CD8-positive, alpha-beta memory T cell (primary cell): ENCODE results near the gene AAR2. TPM values are rescaled to one million over a fixed set of nuclear protein-coding genes. Genes with fewer than 3 reads are reported as not detected.

Source experiments
- CTCF ChIA-PET: fragments of 350-600 bp; sonication (Branson Sonifier 250); formaldehyde crosslinking; loops from one replicate; lab custom pipeline; 2021; ENCODE audit warnings: antibody characterized with exemption; lab: Charles Lee
- POLR2A ChIA-PET: fragments of 350-600 bp; sonication (Branson Sonifier 250); formaldehyde crosslinking; loops from one replicate; lab custom pipeline; 2021; ENCODE audit warnings: antibody characterized with exemption; lab: Charles Lee
- DNase-seq, 5 donors: peaks; one replicate each; pipeline versions ENCODE4 v3.0.0 to v3.0.0-alpha.2; 2020 to 2022; ENCODE audit warnings: mixed read lengths in 1 of 5
- H3K27ac ChIP-seq: one replicate; pipeline ENCODE4 v1.7.0; 2013; ENCODE audit warnings: low read depth, mild to moderate bottlenecking, low read length, moderate library complexity
- H3K27me3 ChIP-seq: 2 replicates; pipeline ENCODE4 v1.7.0; 2013; ENCODE audit warnings: low read length, mild to moderate bottlenecking; ENCODE audit not compliant: insufficient read depth, poor library complexity, severe bottlenecking
- H3K36me3 ChIP-seq: 2 replicates; pipeline ENCODE4 v1.7.0; 2013; ENCODE audit warnings: mild to moderate bottlenecking, low read length, moderate library complexity; ENCODE audit not compliant: insufficient read depth
- H3K4me1 ChIP-seq: 2 replicates; pipeline ENCODE4 v1.7.0; 2013; ENCODE audit warnings: mild to moderate bottlenecking, low read length, moderate library complexity; ENCODE audit not compliant: insufficient read depth
- H3K4me3 ChIP-seq: 2 replicates; pipeline ENCODE4 v1.7.0; 2013; ENCODE audit warnings: mild to moderate bottlenecking, low read length
- H3K9me3 ChIP-seq: 2 replicates; pipeline ENCODE4 v1.7.0; 2013; ENCODE audit warnings: mild to moderate bottlenecking, low read length
- H3K27ac Mint-ChIP-seq, 8 donors: one replicate each; pipeline ENCODE4 v1.8.0; 2020 to 2021; ENCODE audit warnings: mixed read lengths in 8 of 8, mild to moderate bottlenecking in 6 of 8, inconsistent platforms in 3 of 8, moderate library complexity in 3 of 8
- H3K27me3 Mint-ChIP-seq, 2 donors: one replicate each; pipeline ENCODE4 v1.8.0; 2020 to 2021; ENCODE audit warnings: mixed read lengths in 2 of 2, mild to moderate bottlenecking in 1 of 2, moderate library complexity in 1 of 2
- H3K36me3 Mint-ChIP-seq, 3 donors: one replicate each; pipeline ENCODE4 v1.8.0; 2020 to 2021; ENCODE audit warnings: mixed read lengths in 3 of 3, inconsistent platforms in 1 of 3, mild to moderate bottlenecking in 1 of 3
- H3K4me1 Mint-ChIP-seq, 3 donors: one replicate each; pipeline ENCODE4 v1.8.0; 2020 to 2021; ENCODE audit warnings: mixed read lengths in 3 of 3, inconsistent platforms in 1 of 3, mild to moderate bottlenecking in 1 of 3
- H3K4me3 Mint-ChIP-seq, 7 donors: one replicate each; pipeline ENCODE4 v1.8.0; 2020 to 2021; ENCODE audit warnings: mixed read lengths in 7 of 7, mild to moderate bottlenecking in 6 of 7, moderate library complexity in 4 of 7, inconsistent platforms in 2 of 7
- H3K9me3 Mint-ChIP-seq, 5 donors: one replicate each; pipeline ENCODE4 v1.8.0; 2020 to 2022; ENCODE audit warnings: mixed read lengths in 5 of 5, mild to moderate bottlenecking in 3 of 5, moderate library complexity in 2 of 5, inconsistent platforms in 1 of 5
- polyA plus RNA-seq: library from polyadenylated mRNA; unstranded; fragments of 300-500 nt; fragmentation: Illumina TruSeq; gene quantifications from one replicate; pipeline ENCODE4 v1.2.3, GENCODE V29; 2021
- total RNA-seq, 2 experiments: library from RNA; stranded (reverse); gene quantifications; one replicate each; pipeline ENCODE4 v1.2.3, GENCODE V29; 2021

The AAR2 gene
- total and polyA plus RNA-seq, 3 experiments from 2014 or later: 32.1 to 38.2 (median 32.7) TPM

- Mint-ChIP-seq H3K27ac (no peak overlapping the region), H3K4me1 (peaks cover 4 to 6% (median 6%) of the 10 kb centered on the region in 3 donors), H3K4me3 (peak overlapping the region in 6 of 7 donors; percentile 19 to 75 (median 70)), H3K27me3 (peaks cover 4 to 5% of the 10 kb centered on the region in 2 donors), H3K36me3 (no peaks in the 10 kb centered on the region), H3K9me3 (no peaks in the 10 kb centered on the region)
- Histone ChIP-seq H3K4me3 (no peak overlapping the region), H3K9me3 (no peaks in the 10 kb centered on the region), H3K27ac (no peak overlapping the region), H3K4me1 (peaks cover 7% of the 10 kb centered on the region), H3K36me3 (no peaks in the 10 kb centered on the region), H3K27me3 (no peaks in the 10 kb centered on the region)
- peak; percentile 60 to 80 (median 67) for DNase-seq
- ChIA-PET POLR2A (interaction anchor here (0.7 kb wide), 1 partner anchor 393 kb away, joined by 8 read pairs; no protein-coding TSS in a partner anchor), CTCF (interaction anchor here (0.5 to 2.6 kb wide), 30 partner anchors 9 to 690 kb away, joined by 3 to 18 read pairs (median 4); no protein-coding TSS in a partner anchor)
These were observed 33.4 kb upstream of the AAR2 start for GRCh38 chr20:36202891-36203338.

- H3K9me3 Mint-ChIP-seq: no peaks in the 10 kb centered on the region
- DNase-seq: no peak
- H3K36me3 ChIP-seq: no peaks in the 10 kb centered on the region
- no peak overlapping the region for H3K27ac ChIP-seq
- no peak overlapping the region for H3K27ac Mint-ChIP-seq
- peaks cover 4 to 8% of the 10 kb centered on the region in 2 donors for H3K27me3 Mint-ChIP-seq
- peaks cover 4 to 6% (median 6%) of the 10 kb centered on the region in 3 donors for H3K4me1 Mint-ChIP-seq
- peaks cover 7% of the 10 kb centered on the region for H3K4me1 ChIP-seq
- ChIA-PET CTCF (interaction anchor here (1.4 to 2.6 kb wide), 6 partner anchors 10 to 236 kb away, joined by 3 to 18 read pairs (median 10); no protein-coding TSS in a partner anchor), POLR2A (no interaction called here)
- H3K4me3 Mint-ChIP-seq: no peak overlapping the region
- no peak overlapping the region for H3K4me3 ChIP-seq
- peaks cover 0 to under 1% (median 0%) of the 10 kb centered on the region in 3 donors for H3K36me3 Mint-ChIP-seq
- no peaks in the 10 kb centered on the region for H3K9me3 ChIP-seq
- H3K27me3 ChIP-seq: no peaks in the 10 kb centered on the region
These were observed 32.4 kb upstream of the AAR2 start for GRCh38 chr20:36203861-36204260.

GRCh38 chr20:36205026-36205425, 31.3 kb upstream of the AAR2 start:
- peaks cover 5 to 14% of the 10 kb centered on the region in 2 donors for H3K27me3 Mint-ChIP-seq
- H3K27ac Mint-ChIP-seq: no peak overlapping the region
- no peak for DNase-seq
- Histone ChIP-seq H3K9me3 (no peaks in the 10 kb centered on the region), H3K4me1 (peaks cover 7% of the 10 kb centered on the region), H3K27me3 (no peaks in the 10 kb centered on the region), H3K4me3 (no peak overlapping the region), H3K27ac (no peak overlapping the region), H3K36me3 (no peaks in the 10 kb centered on the region)
- H3K4me3 Mint-ChIP-seq: no peak overlapping the region
- ChIA-PET POLR2A (no interaction called here), CTCF (no interaction called here)
- H3K9me3 Mint-ChIP-seq: no peaks in the 10 kb centered on the region
- H3K36me3 Mint-ChIP-seq: peaks cover 0 to 1% (median 0%) of the 10 kb centered on the region in 3 donors
- peaks cover 4 to 6% (median 6%) of the 10 kb centered on the region in 3 donors for H3K4me1 Mint-ChIP-seq

- Mint-ChIP-seq H3K27me3 (peaks cover 6 to 21% of the 10 kb centered on the region in 2 donors), H3K27ac (no peak overlapping the region), H3K4me1 (peaks cover 4 to 6% (median 6%) of the 10 kb centered on the region in 3 donors), H3K36me3 (peaks cover 0 to 1% (median 0%) of the 10 kb centered on the region in 3 donors), H3K9me3 (no peaks in the 10 kb centered on the region), H3K4me3 (no peak overlapping the region)
- ChIA-PET CTCF (no interaction called here), POLR2A (no interaction called here)
- no peaks in the 10 kb centered on the region for H3K27me3 ChIP-seq
- no peak overlapping the region for H3K27ac ChIP-seq
- peaks cover 7% of the 10 kb centered on the region for H3K4me1 ChIP-seq
- no peak overlapping the region for H3K4me3 ChIP-seq
- no peaks in the 10 kb centered on the region for H3K9me3 ChIP-seq
- no peaks in the 10 kb centered on the region for H3K36me3 ChIP-seq
- no peak for DNase-seq
These were observed 30.2 kb upstream of the AAR2 start for GRCh38 chr20:36206068-36206467.

GRCh38 chr20:36206641-36207040, 29.6 kb upstream of the AAR2 start:
- peaks cover 7% of the 10 kb centered on the region for H3K4me1 ChIP-seq
- Mint-ChIP-seq H3K36me3 (peaks cover 0 to 1% (median 0%) of the 10 kb centered on the region in 3 donors), H3K27me3 (peaks cover 6 to 25% of the 10 kb centered on the region in 2 donors), H3K4me3 (no peak overlapping the region), H3K27ac (peak overlapping the region in 1 of 8 donors; percentile 84), H3K9me3 (no peaks in the 10 kb centered on the region), H3K4me1 (peaks cover 4 to 6% (median 6%) of the 10 kb centered on the region in 3 donors)
- H3K27ac ChIP-seq: no peak overlapping the region
- H3K36me3 ChIP-seq: no peaks in the 10 kb centered on the region
- ChIA-PET CTCF (no interaction called here), POLR2A (no interaction called here)
- H3K9me3 ChIP-seq: no peaks in the 10 kb centered on the region
- no peak overlapping the region for H3K4me3 ChIP-seq
- H3K27me3 ChIP-seq: no peaks in the 10 kb centered on the region
- no peak for DNase-seq

GRCh38 chr20:36207602-36208001, 28.7 kb upstream of the AAR2 start:
- H3K27ac ChIP-seq: no peak overlapping the region
- peaks cover 6 to 25% of the 10 kb centered on the region in 2 donors for H3K27me3 Mint-ChIP-seq
- H3K36me3 Mint-ChIP-seq: peaks cover 0 to 1% (median 0%) of the 10 kb centered on the region in 3 donors
- no peak for DNase-seq
- H3K9me3 Mint-ChIP-seq: no peaks in the 10 kb centered on the region
- H3K27me3 ChIP-seq: no peaks in the 10 kb centered on the region
- H3K36me3 ChIP-seq: no peaks in the 10 kb centered on the region
- ChIA-PET CTCF (no interaction called here), POLR2A (no interaction called here)
- H3K9me3 ChIP-seq: no peaks in the 10 kb centered on the region
- peaks cover 4 to 6% (median 6%) of the 10 kb centered on the region in 3 donors for H3K4me1 Mint-ChIP-seq
- H3K4me1 ChIP-seq: peaks cover 7% of the 10 kb centered on the region
- no peak overlapping the region for H3K27ac Mint-ChIP-seq
- H3K4me3 Mint-ChIP-seq: no peak overlapping the region
- no peak overlapping the region for H3K4me3 ChIP-seq

- POLR2A ChIA-PET: no interaction called here
- peaks cover 0 to 1% (median 1%) of the 10 kb centered on the region in 3 donors for H3K4me1 Mint-ChIP-seq
- no peak overlapping the region for H3K4me3 ChIP-seq
- no peaks in the 10 kb centered on the region for H3K9me3 Mint-ChIP-seq
- no peaks in the 10 kb centered on the region for H3K27me3 ChIP-seq
- DNase-seq: no peak
- no peak overlapping the region for H3K4me3 Mint-ChIP-seq
- no peak overlapping the region for H3K27ac Mint-ChIP-seq
- H3K36me3 ChIP-seq: no peaks in the 10 kb centered on the region
- H3K4me1 ChIP-seq: peaks cover 1% of the 10 kb centered on the region
- no peaks in the 10 kb centered on the region for H3K9me3 ChIP-seq
- H3K27ac ChIP-seq: no peak overlapping the region
- CTCF ChIA-PET: no interaction called here
- peaks cover 4 to 25% of the 10 kb centered on the region in 2 donors for H3K27me3 Mint-ChIP-seq
- peaks cover 0 to 1% (median 0%) of the 10 kb centered on the region in 3 donors for H3K36me3 Mint-ChIP-seq
These were observed 28.0 kb upstream of the AAR2 start for GRCh38 chr20:36208257-36208656.

GRCh38 chr20:36210436-36211021, 25.7 kb upstream of the AAR2 start:
- no peak overlapping the region for H3K27ac ChIP-seq
- H3K36me3 Mint-ChIP-seq: peaks cover 0 to 1% (median 0%) of the 10 kb centered on the region in 3 donors
- H3K4me3 ChIP-seq: no peak overlapping the region
- peaks cover 4 to 24% of the 10 kb centered on the region in 2 donors for H3K27me3 Mint-ChIP-seq
- DNase-seq: no peak
- H3K9me3 Mint-ChIP-seq: no peaks in the 10 kb centered on the region
- H3K27me3 ChIP-seq: no peaks in the 10 kb centered on the region
- no peak overlapping the region for H3K27ac Mint-ChIP-seq
- H3K36me3 ChIP-seq: no peaks in the 10 kb centered on the region
- no peaks in the 10 kb centered on the region for H3K4me1 Mint-ChIP-seq
- ChIA-PET POLR2A (interaction anchor here (0.6 kb wide), 1 partner anchor 1023 kb away, joined by 3 read pairs; no protein-coding TSS in a partner anchor), CTCF (interaction anchor here (1.5 to 1.9 kb wide), 2 partner anchors 17 to 229 kb away, joined by 4 to 5 read pairs; no protein-coding TSS in a partner anchor)
- no peak overlapping the region for H3K4me3 Mint-ChIP-seq
- H3K4me1 ChIP-seq: no peaks in the 10 kb centered on the region
- H3K9me3 ChIP-seq: no peaks in the 10 kb centered on the region
